ENCODE data around the gene NEDD8.
"Not testable (repeated sequence)": the region's sequence is repeated elsewhere in the genome, so short reads cannot be mapped to it uniquely, and the experiment has no call there.

Gene NEDD8

DNA sequence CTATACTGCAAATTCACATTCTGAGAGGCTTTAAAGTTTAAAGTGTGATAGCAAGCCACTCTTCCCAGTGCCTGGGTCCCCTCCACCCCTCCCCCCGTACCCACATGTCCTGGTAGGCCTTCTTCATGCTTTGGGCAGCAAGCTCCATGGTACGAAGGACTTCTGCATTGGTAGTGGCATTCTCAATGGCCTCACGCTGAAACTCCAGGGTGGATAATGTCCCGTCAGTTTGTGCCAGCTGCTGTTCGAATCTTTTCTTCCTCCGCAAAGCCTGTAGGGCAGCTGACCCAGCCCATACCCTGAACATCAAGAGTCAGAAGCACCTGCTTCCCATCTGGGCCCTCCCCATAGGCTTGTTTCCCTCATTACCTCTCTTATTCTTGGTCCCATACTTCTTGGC lies 20.9 kb downstream of the NEDD8 start:
- H3K27ac ChIP-seq: peak overlapping the region; percentile 96; the same call in 1 of the 2 replicates
- TF ChIP-seq CTCF (IDR thresholded peaks at IDR 0.05) (no peak), ZFX (IDR thresholded peaks at IDR 0.05; ENCODE audit: borderline replicate concordance) (no peak)

- H3K27ac ChIP-seq: no peak overlapping the region
- no peak for TF ChIP-seq CTCF (IDR thresholded peaks at IDR 0.05)
- no peak for TF ChIP-seq ZFX (IDR thresholded peaks at IDR 0.05; ENCODE audit: borderline replicate concordance)
These were observed 24.5 kb downstream of the NEDD8 start for GRCh38 chr14:24207625-24208024.

- TF ChIP-seq ZFX (IDR thresholded peaks at IDR 0.05; ENCODE audit: borderline replicate concordance) (no peak), CTCF (IDR thresholded peaks at IDR 0.05) (no peak)
- no peak overlapping the region for H3K27ac ChIP-seq
These were observed 25.0 kb downstream of the NEDD8 start for GRCh38 chr14:24207104-24207551.

- TF ChIP-seq CTCF (IDR thresholded peaks at IDR 0.05): no peak
- no peak for TF ChIP-seq ZFX (IDR thresholded peaks at IDR 0.05; ENCODE audit: borderline replicate concordance)
- H3K27ac ChIP-seq: no peak overlapping the region
These were observed 25.7 kb downstream of the NEDD8 start for GRCh38 chr14:24206260-24207103.

DNA sequence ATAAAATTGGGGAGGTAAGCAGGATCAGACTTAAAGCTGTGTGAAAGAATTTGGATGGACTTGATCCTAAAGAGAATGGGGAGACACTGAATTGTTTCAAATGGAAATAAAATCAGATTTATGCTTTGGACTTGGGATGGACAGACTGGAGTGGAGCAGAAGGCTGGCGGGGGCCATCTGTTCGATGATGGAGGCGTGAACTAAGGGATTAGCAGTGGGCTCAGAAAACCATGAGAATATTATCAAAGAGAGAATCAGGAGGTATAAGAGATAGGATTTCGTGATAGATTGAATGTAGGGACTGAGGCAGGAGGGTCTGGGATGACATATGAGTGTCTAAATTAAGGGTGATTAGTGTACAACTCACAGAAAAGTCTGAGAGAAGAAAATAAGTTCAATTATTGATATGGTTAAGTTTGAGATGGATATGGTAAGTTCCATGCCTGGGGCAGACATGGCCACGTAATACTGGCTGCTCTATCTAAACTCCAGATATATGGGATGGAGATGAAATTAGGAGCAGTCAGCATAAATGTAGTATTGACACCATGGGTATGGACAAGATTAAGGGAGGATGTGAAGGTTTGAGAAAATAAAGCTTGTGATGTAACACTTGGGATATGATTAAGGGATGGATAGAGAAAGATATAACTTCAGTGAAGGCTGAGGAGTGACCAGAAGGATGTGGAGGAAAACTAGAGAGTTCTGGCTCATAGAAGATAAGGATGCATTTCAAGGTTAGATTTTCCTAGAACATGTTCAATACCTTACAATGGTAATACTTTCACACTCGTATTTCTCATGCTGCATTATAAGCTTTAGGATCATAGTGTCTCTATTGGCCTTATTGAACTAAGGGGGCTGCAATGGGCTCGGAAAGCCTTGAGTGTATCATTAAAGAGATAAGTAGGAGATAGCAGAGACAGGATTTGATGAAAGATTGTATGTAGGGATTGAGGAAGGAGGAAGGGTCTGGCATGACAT lies 27.7 kb downstream of the NEDD8 start:
- no peak overlapping the region for H3K27ac ChIP-seq
- TF ChIP-seq CTCF (IDR thresholded peaks at IDR 0.05) (no peak), ZFX (IDR thresholded peaks at IDR 0.05; ENCODE audit: borderline replicate concordance) (no peak)

DNA sequence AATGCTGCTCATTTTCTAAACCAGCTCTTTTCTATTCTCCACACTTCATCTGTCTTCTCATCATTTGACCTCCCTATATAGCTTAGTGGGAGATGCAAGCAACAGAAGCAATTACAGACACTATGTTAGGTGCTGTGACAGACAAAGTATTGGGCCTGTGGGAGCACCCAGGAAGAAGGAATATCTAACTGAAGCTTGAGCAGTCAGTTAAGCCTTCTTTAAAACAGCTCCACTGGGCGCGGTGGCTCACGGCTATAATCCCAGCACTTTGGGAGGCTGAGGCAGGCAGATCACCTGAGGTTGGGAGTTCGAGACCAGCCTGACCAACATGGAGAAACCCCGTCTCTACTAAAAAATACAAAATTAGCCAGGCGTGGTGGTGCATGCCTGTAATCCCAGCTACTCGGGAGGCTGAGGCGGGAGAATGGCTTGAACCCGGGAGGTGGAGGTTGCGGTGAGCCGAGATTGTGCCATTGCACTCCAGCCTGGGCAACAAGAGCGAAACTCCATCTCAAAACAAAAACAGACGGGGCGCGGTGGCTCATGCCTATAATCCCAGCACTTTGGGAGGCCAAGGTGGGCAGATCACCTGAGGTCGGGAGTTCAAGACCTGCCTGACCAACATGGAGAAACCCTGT lies 28.8 kb downstream of the NEDD8 start:
- H3K27ac ChIP-seq: not testable (repeated sequence)

- not testable (repeated sequence) for H3K27ac ChIP-seq
These were observed 29.6 kb downstream of the NEDD8 start for GRCh38 chr14:24202538-24202937.
